ENCODE data around the gene SMYD3. TPM values are rescaled to one million over a fixed set of nuclear protein-coding genes. Genes with fewer than 3 reads are reported as not detected.

The SMYD3 gene
- polyA plus RNA-seq, 1 donor from 2014 or later = 48.6 TPM

DNA sequence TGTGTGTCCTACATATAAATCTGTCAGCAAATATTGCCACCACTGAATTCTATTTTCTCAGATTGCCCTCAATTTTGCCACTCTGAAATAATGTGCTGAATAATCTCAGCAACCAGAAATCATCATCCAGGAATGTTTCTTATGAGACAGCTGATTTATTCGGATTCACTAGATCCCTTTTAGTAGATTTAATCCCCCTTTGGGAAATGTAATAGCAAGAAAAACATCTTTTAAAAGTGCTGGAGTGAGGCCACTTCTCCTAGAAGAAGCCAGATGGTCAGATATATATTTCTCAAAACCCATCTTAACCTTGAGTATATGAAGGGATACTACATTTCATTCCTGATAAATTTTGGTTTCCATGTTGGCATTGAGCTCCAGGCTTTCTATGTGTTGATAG, 327.7 kb downstream of the SMYD3 start:
- no peaks in the 10 kb centered on the region for H3K36me3 ChIP-seq (ENCODE audit: insufficient read depth, low read length)

DNA sequence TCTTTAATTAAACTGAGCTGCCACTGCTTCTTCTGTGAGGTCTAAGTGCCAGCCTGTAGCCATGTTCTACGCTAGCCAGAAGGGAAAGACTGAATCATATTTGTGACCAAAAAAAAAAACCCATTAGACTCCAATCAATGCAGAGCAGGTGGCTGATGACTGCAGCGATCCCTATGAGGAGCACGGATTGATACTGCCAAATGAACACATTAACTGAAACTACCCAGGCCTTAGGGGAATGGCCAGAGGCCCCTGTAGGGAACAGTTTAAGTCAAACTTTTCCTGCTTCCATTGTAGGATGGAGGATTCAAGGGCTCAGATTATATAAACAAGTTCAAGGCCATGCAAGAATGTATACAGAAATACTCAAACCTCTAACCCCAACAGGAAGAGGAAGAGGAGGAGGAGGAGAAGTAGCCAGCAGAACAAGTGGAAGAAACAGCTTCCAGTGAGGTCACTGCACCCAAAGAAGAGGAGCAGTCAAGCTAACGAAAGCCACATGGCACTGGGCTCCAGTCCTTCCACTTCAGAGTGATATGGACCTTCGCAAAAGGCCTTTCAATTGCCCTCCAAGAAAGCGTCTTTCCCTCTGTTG, 328.3 kb downstream of the SMYD3 start:
- H3K4me3 ChIP-seq (ENCODE audit: low read length) = no peak overlapping the region
- no peaks in the 10 kb centered on the region for H3K9me2 ChIP-seq (ENCODE audit: insufficient read depth, low read length)
- H4K20me1 ChIP-seq (ENCODE audit: insufficient read depth) = no peaks in the 10 kb centered on the region
- H3K9ac ChIP-seq (ENCODE audit: low read length) = no peak overlapping the region
- H3K36me3 ChIP-seq (ENCODE audit: insufficient read depth, low read length) = no peaks in the 10 kb centered on the region
- H2AFZ ChIP-seq (ENCODE audit: low read depth, low read length) = no peak overlapping the region
- TF ChIP-seq TAF1 (IDR thresholded peaks at IDR 0.05; ENCODE audit: low read depth) (no peak), EP300 (conservative IDR thresholded peaks at IDR 0.05; ENCODE audit: poor library complexity, severe bottlenecking) (no peak), POLR2AphosphoS5 (IDR thresholded peaks at IDR 0.05) (no peak), SMC3 (conservative IDR thresholded peaks at IDR 0.05; ENCODE audit: poor library complexity) (no peak), MXI1 (conservative IDR thresholded peaks at IDR 0.05; ENCODE audit: poor library complexity, severe bottlenecking) (no peak), RAD21 (conservative IDR thresholded peaks at IDR 0.05) (no peak), EZH2 (IDR thresholded peaks at IDR 0.05; ENCODE audit: borderline replicate concordance, insufficient read depth, low read length, poor library complexity, severe bottlenecking) (no peak)
- TF ChIP-seq, protein P1, sequence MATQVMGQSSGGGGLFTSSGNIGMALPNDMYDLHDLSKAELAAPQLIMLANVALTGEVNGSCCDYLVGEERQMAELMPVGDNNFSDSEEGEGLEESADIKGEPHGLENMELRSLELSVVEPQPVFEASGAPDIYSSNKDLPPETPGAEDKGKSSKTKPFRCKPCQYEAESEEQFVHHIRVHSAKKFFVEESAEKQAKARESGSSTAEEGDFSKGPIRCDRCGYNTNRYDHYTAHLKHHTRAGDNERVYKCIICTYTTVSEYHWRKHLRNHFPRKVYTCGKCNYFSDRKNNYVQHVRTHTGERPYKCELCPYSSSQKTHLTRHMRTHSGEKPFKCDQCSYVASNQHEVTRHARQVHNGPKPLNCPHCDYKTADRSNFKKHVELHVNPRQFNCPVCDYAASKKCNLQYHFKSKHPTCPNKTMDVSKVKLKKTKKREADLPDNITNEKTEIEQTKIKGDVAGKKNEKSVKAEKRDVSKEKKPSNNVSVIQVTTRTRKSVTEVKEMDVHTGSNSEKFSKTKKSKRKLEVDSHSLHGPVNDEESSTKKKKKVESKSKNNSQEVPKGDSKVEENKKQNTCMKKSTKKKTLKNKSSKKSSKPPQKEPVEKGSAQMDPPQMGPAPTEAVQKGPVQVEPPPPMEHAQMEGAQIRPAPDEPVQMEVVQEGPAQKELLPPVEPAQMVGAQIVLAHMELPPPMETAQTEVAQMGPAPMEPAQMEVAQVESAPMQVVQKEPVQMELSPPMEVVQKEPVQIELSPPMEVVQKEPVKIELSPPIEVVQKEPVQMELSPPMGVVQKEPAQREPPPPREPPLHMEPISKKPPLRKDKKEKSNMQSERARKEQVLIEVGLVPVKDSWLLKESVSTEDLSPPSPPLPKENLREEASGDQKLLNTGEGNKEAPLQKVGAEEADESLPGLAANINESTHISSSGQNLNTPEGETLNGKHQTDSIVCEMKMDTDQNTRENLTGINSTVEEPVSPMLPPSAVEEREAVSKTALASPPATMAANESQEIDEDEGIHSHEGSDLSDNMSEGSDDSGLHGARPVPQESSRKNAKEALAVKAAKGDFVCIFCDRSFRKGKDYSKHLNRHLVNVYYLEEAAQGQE (IDR thresholded peaks at IDR 0.05; ENCODE audit: borderline replicate concordance) = no peak
- TF ChIP-seq, protein P2, sequence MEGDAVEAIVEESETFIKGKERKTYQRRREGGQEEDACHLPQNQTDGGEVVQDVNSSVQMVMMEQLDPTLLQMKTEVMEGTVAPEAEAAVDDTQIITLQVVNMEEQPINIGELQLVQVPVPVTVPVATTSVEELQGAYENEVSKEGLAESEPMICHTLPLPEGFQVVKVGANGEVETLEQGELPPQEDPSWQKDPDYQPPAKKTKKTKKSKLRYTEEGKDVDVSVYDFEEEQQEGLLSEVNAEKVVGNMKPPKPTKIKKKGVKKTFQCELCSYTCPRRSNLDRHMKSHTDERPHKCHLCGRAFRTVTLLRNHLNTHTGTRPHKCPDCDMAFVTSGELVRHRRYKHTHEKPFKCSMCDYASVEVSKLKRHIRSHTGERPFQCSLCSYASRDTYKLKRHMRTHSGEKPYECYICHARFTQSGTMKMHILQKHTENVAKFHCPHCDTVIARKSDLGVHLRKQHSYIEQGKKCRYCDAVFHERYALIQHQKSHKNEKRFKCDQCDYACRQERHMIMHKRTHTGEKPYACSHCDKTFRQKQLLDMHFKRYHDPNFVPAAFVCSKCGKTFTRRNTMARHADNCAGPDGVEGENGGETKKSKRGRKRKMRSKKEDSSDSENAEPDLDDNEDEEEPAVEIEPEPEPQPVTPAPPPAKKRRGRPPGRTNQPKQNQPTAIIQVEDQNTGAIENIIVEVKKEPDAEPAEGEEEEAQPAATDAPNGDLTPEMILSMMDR (IDR thresholded peaks at IDR 0.05; ENCODE audit: poor library complexity, severe bottlenecking) = no peak
- H3K27ac ChIP-seq (ENCODE audit: low read length) = no peak overlapping the region
- no peak overlapping the region for H3K4me2 ChIP-seq (ENCODE audit: low read length)
- H3K79me2 ChIP-seq (replicated peaks; ENCODE audit: insufficient read depth, low read length) = no peaks in the 10 kb centered on the region
- no peaks in the 10 kb centered on the region for H3K9me3 ChIP-seq (ENCODE audit: low read length)
- H3K27me3 ChIP-seq (ENCODE audit: insufficient read depth, low read depth, low read length) = no peaks in the 10 kb centered on the region
- H3F3A ChIP-seq (ENCODE audit: insufficient read depth, low read length, poor library complexity, severe bottlenecking) = no peaks in the 10 kb centered on the region

More for the DNA sequence above, 327.7 kb downstream of the SMYD3 start:
- Histone ChIP-seq H4K20me1 (ENCODE audit: insufficient read depth) (no peaks in the 10 kb centered on the region), H3K4me3 (ENCODE audit: low read length) (no peak overlapping the region), H3K9me2 (ENCODE audit: insufficient read depth, low read length) (no peaks in the 10 kb centered on the region), H3K9ac (ENCODE audit: low read length) (no peak overlapping the region), H3F3A (ENCODE audit: insufficient read depth, low read length, poor library complexity, severe bottlenecking) (no peaks in the 10 kb centered on the region), H3K27ac (ENCODE audit: low read length) (no peak overlapping the region), H3K9me3 (ENCODE audit: low read length) (no peaks in the 10 kb centered on the region), H3K27me3 (ENCODE audit: insufficient read depth, low read depth, low read length) (no peaks in the 10 kb centered on the region), H3K4me2 (ENCODE audit: low read length) (no peak overlapping the region), H3K79me2 (replicated peaks; ENCODE audit: insufficient read depth, low read length) (no peaks in the 10 kb centered on the region), H2AFZ (ENCODE audit: low read depth, low read length) (no peak overlapping the region)
- TF ChIP-seq, protein P1 (IDR thresholded peaks at IDR 0.05; ENCODE audit: borderline replicate concordance) = no peak
- TF ChIP-seq SMC3 (conservative IDR thresholded peaks at IDR 0.05; ENCODE audit: poor library complexity) (no peak), TAF1 (IDR thresholded peaks at IDR 0.05; ENCODE audit: low read depth) (no peak), MXI1 (conservative IDR thresholded peaks at IDR 0.05; ENCODE audit: poor library complexity, severe bottlenecking) (no peak), EZH2 (IDR thresholded peaks at IDR 0.05; ENCODE audit: borderline replicate concordance, insufficient read depth, low read length, poor library complexity, severe bottlenecking) (no peak), RAD21 (conservative IDR thresholded peaks at IDR 0.05) (no peak), POLR2AphosphoS5 (IDR thresholded peaks at IDR 0.05) (no peak), EP300 (conservative IDR thresholded peaks at IDR 0.05; ENCODE audit: poor library complexity, severe bottlenecking) (no peak)
- TF ChIP-seq, protein P2 (IDR thresholded peaks at IDR 0.05; ENCODE audit: poor library complexity, severe bottlenecking) = no peak

Measured in neural cell (in vitro differentiated cells).